H9 (cell line): ENCODE data around the gene RAD1. TPM values are rescaled to one million over a fixed set of nuclear protein-coding genes. Genes with fewer than 3 reads are reported as not detected.

Experiments
- DNase-seq: peaks from one replicate; pipeline ENCODE4 v3.0.0-alpha.2; 2017
- H2AFZ ChIP-seq: one replicate; pipeline ENCODE4 v1.6.1; 2013; ENCODE audit warnings: mild to moderate bottlenecking, low read length, control low read depth, moderate library complexity
- H2AK5ac ChIP-seq: 2 replicates; pipeline ENCODE4 v1.6.1; 2013; ENCODE audit warnings: low read length, control low read depth, mixed read lengths; ENCODE audit not compliant: insufficient read length
- H2BK120ac ChIP-seq: one replicate; pipeline ENCODE4 v1.6.1; 2013; ENCODE audit warnings: low read depth, mild to moderate bottlenecking, low read length, control low read depth, inconsistent platforms; ENCODE audit not compliant: poor library complexity, severe bottlenecking
- H2BK12ac ChIP-seq: 2 replicates; pipeline ENCODE4 v1.6.1; 2013; ENCODE audit warnings: low read length, control low read depth, mixed read lengths, low read depth; ENCODE audit not compliant: insufficient read length
- H2BK15ac ChIP-seq: 2 replicates; pipeline ENCODE4 v1.6.1; 2013; ENCODE audit warnings: low read depth, low read length, control low read depth
- H2BK20ac ChIP-seq: one replicate; pipeline ENCODE4 v1.6.1; 2013; ENCODE audit warnings: low read depth, mild to moderate bottlenecking, low read length, control low read depth, inconsistent platforms; ENCODE audit not compliant: poor library complexity, severe bottlenecking
- H2BK5ac ChIP-seq: 2 replicates; pipeline ENCODE4 v1.6.1; 2013; ENCODE audit warnings: low read length, control low read depth, mixed read lengths; ENCODE audit not compliant: insufficient read length
- H3K14ac ChIP-seq: 2 replicates; pipeline ENCODE4 v1.6.1; 2013; ENCODE audit warnings: low read length, control low read depth; ENCODE audit not compliant: insufficient read depth
- H3K18ac ChIP-seq: 2 replicates; pipeline ENCODE4 v1.6.1; 2013; ENCODE audit warnings: low read depth, mild to moderate bottlenecking, mixed read lengths, low read length, control low read depth; ENCODE audit not compliant: insufficient read length
- H3K23ac ChIP-seq: 2 replicates; pipeline ENCODE4 v1.6.1; 2013; ENCODE audit warnings: low read length, control low read depth, mixed read lengths, low read depth; ENCODE audit not compliant: insufficient read length
- H3K23me2 ChIP-seq: 2 replicates; pipeline ENCODE4 v1.6.1; 2013; ENCODE audit warnings: low read depth, mild to moderate bottlenecking, mixed read lengths, low read length, control low read depth; ENCODE audit not compliant: insufficient read length, poor library complexity, severe bottlenecking
- H3K27ac ChIP-seq: 2 replicates; pipeline ENCODE4 v1.5.1; 2013; ENCODE audit warnings: low read length, control low read depth, mixed read lengths, low read depth; ENCODE audit not compliant: insufficient read length
- H3K27me3 ChIP-seq: 2 replicates; pipeline ENCODE4 v1.6.1; 2013; ENCODE audit warnings: low read length, control low read depth, inconsistent platforms; ENCODE audit not compliant: insufficient read depth
- H3K4ac ChIP-seq: 2 replicates; pipeline ENCODE4 v1.6.1; 2013; ENCODE audit warnings: low read depth, mild to moderate bottlenecking, control low read depth, inconsistent platforms, low read length, moderate library complexity
- H3K4me1 ChIP-seq: 2 replicates; pipeline ENCODE4 v1.6.1; 2013; ENCODE audit warnings: low read length, control low read depth, inconsistent platforms; ENCODE audit not compliant: insufficient read depth
- H3K4me2 ChIP-seq: 2 replicates; pipeline ENCODE4 v1.6.1; 2013; ENCODE audit warnings: low read length, control low read depth, mixed read lengths; ENCODE audit not compliant: insufficient read length, insufficient read depth
- H3K56ac ChIP-seq: 2 replicates; pipeline ENCODE4 v1.6.1; 2013; ENCODE audit warnings: low read depth, mild to moderate bottlenecking, mixed read lengths, low read length, control low read depth; ENCODE audit not compliant: insufficient read length
- H3K79me1 ChIP-seq: 2 replicates; pipeline ENCODE4 v1.6.1; 2013; ENCODE audit warnings: low read depth, mild to moderate bottlenecking, moderate library complexity, low read length, control low read depth, inconsistent platforms; ENCODE audit not compliant: insufficient read depth, poor library complexity, severe bottlenecking
- H3K79me2 ChIP-seq: 2 replicates; pipeline ENCODE4 v1.6.1; 2013; ENCODE audit warnings: low read length, control low read depth, inconsistent platforms; ENCODE audit not compliant: insufficient read depth
- H3K9ac ChIP-seq: 2 replicates; pipeline ENCODE4 v1.6.1; 2013; ENCODE audit warnings: low read length, control low read depth, mixed read lengths; ENCODE audit not compliant: insufficient read length; ENCODE audit errors: extremely low read depth
- H3K9me3 ChIP-seq: one replicate; pipeline ENCODE4 v1.6.1; 2013; ENCODE audit warnings: low read depth, low read length, inconsistent platforms; ENCODE audit not compliant: control insufficient read depth
- H3T11ph ChIP-seq: one replicate; pipeline ENCODE4 v1.6.1; 2013; ENCODE audit warnings: mild to moderate bottlenecking, low read length, control low read depth, inconsistent platforms
- H4K20me1 ChIP-seq: one replicate; pipeline ENCODE4 v1.6.1; 2013; ENCODE audit not compliant: control insufficient read depth, insufficient read length, insufficient read depth
- H4K5ac ChIP-seq: 2 replicates; pipeline ENCODE4 v1.6.1; 2013; ENCODE audit warnings: low read depth, mild to moderate bottlenecking, mixed read lengths, low read length, control low read depth; ENCODE audit not compliant: insufficient read length
- H4K8ac ChIP-seq: replicated peaks from 2 replicates; pipeline ENCODE4 v1.6.1; 2013; ENCODE audit warnings: low read length, control low read depth, mixed read lengths, low read depth; ENCODE audit not compliant: insufficient read length
- H4K91ac ChIP-seq: 2 replicates; pipeline ENCODE4 v1.6.1; 2013; ENCODE audit warnings: low read depth, mild to moderate bottlenecking, moderate library complexity, mixed read lengths, low read length, control low read depth; ENCODE audit not compliant: insufficient read length
- H3K27ac Mint-ChIP-seq, 3 experiments: 2 replicates in 2 of 3; 3 replicates in 1 of 3; pipeline ENCODE4 v1.8.0; 2020 to 2021; ENCODE audit warnings: mixed read lengths in 3 of 3, mild to moderate bottlenecking in 1 of 3, moderate library complexity in 1 of 3
- H3K27me3 Mint-ChIP-seq: 2 replicates; pipeline ENCODE4 v1.8.0; 2021; ENCODE audit warnings: low read depth, mild to moderate bottlenecking, moderate library complexity, mixed read lengths
- H3K36me3 Mint-ChIP-seq, 3 experiments: 2 replicates in 2 of 3; 3 replicates in 1 of 3; pipeline ENCODE4 v1.8.0; 2020 to 2021; ENCODE audit warnings: low read depth in 3 of 3, mixed read lengths in 3 of 3; ENCODE audit not compliant: insufficient read depth in 1 of 3
- H3K4me1 Mint-ChIP-seq, 2 experiments: 2 replicates each; pipeline ENCODE4 v1.8.0; 2020; ENCODE audit warnings: mixed read lengths in 2 of 2
- H3K4me3 Mint-ChIP-seq, 2 experiments: 2 replicates in 1 of 2; 3 replicates in 1 of 2; pipeline ENCODE4 v1.8.0; 2020 to 2021; ENCODE audit warnings: mild to moderate bottlenecking in 2 of 2, mixed read lengths in 2 of 2, moderate library complexity in 1 of 2
- H3K9me3 Mint-ChIP-seq, 2 experiments: 2 replicates in 1 of 2; 3 replicates in 1 of 2; pipeline ENCODE4 v1.8.0; 2020; ENCODE audit warnings: mild to moderate bottlenecking in 2 of 2, mixed read lengths in 2 of 2, moderate library complexity in 1 of 2
- WGBS: extraction: QIAGEN DNeasy Blood & Tissue Kit; methylation state at CpG from one replicate; pipeline ENCODE4 v1.1.7; 2013; ENCODE audit warnings: missing lambda C conversion rate, low lambda C conversion rate, mixed read lengths; ENCODE audit not compliant: insufficient read length; ENCODE audit errors: extremely low coverage; 5-methylcytosine and 5-hydroxymethylcytosine counted together
- total RNA-seq: library from RNA; stranded (reverse); gene quantifications from 2 replicates; pipeline ENCODE4 v1.2.1, GENCODE V29; 2021
- TF ChIP-seq, protein P1 (sequence below): fragments of 200-600 bp; sonication (generic); conservative IDR thresholded peaks from 3 replicates; pipeline ENCODE4 v1.8.0; 2021; ENCODE audit warnings: antibody characterized with exemption, mild to moderate bottlenecking

RAD1 gene
- total RNA-seq, 1 experiment from 2014 or later: 39.5 TPM

GRCh38 chr5:34926318-34926888, 11.1 kb upstream of the RAD1 start:
- no peak overlapping the region for H2BK20ac ChIP-seq

More at GRCh38 chr5:34926318-34926888, 11.1 kb upstream of the RAD1 start:
- TF ChIP-seq, protein P1, sequence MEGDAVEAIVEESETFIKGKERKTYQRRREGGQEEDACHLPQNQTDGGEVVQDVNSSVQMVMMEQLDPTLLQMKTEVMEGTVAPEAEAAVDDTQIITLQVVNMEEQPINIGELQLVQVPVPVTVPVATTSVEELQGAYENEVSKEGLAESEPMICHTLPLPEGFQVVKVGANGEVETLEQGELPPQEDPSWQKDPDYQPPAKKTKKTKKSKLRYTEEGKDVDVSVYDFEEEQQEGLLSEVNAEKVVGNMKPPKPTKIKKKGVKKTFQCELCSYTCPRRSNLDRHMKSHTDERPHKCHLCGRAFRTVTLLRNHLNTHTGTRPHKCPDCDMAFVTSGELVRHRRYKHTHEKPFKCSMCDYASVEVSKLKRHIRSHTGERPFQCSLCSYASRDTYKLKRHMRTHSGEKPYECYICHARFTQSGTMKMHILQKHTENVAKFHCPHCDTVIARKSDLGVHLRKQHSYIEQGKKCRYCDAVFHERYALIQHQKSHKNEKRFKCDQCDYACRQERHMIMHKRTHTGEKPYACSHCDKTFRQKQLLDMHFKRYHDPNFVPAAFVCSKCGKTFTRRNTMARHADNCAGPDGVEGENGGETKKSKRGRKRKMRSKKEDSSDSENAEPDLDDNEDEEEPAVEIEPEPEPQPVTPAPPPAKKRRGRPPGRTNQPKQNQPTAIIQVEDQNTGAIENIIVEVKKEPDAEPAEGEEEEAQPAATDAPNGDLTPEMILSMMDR: no peak
- Histone ChIP-seq H3K79me1 (peaks cover 3% of the 10 kb centered on the region), H4K8ac (no peak overlapping the region), H2BK5ac (no peak overlapping the region), H4K5ac (no peak overlapping the region), H3K9ac (no peak overlapping the region), H2AFZ (no peak overlapping the region), H3K4ac (no peak overlapping the region), H3K23ac (no peak overlapping the region), H3K18ac (no peak overlapping the region), H3K4me2 (no peak overlapping the region), H2BK12ac (no peak overlapping the region), H4K91ac (no peak overlapping the region), H3K79me2 (peaks cover 3% of the 10 kb centered on the region; the same call in 1 of the 2 replicates), H3K27ac (no peak overlapping the region), H3K27me3 (no peaks in the 10 kb centered on the region), H2AK5ac (no peak overlapping the region), H2BK120ac (no peak overlapping the region), H3K23me2 (peaks cover 6% of the 10 kb centered on the region), H3K56ac (no peak overlapping the region), H3T11ph (no peak overlapping the region), H3K9me3 (no peaks in the 10 kb centered on the region), H4K20me1 (no peaks in the 10 kb centered on the region), H2BK15ac (no peak overlapping the region), H3K4me1 (no peaks in the 10 kb centered on the region), H3K14ac (no peak overlapping the region)
- H3K27ac Mint-ChIP-seq: peak overlapping the region in 1 of 3 experiments; percentile 87; a peak in 1 of 7 replicates
- H3K4me3 Mint-ChIP-seq: no peak overlapping the region
- H3K9me3 Mint-ChIP-seq: no peaks in the 10 kb centered on the region; a peak in 1 of 5 replicates
- H3K27me3 Mint-ChIP-seq: no peaks in the 10 kb centered on the region
- no CpG with 5 or more reads among the region's 3 CpGs for WGBS
- H3K36me3 Mint-ChIP-seq: peaks cover 28 to 56% (median 52%) of the 10 kb centered on the region in 3 experiments
- no peak for DNase-seq
- H3K4me1 Mint-ChIP-seq: peaks cover 15 to 16% of the 10 kb centered on the region in 2 experiments
